H54 (cell line): ENCODE results near the gene DACT3.
A peak's percentile ranks its signal among the peaks of the same experiment; 100 is the strongest.

Experiments
- DNase-seq: peaks from one replicate; pipeline ENCODE4 v3.0.0; 2011; ENCODE audit warnings: low spot score, mixed read lengths; ENCODE audit not compliant: insufficient read length
- FAIRE-seq: peaks from 3 replicates; lab custom pipeline; 2011; peaks lifted over from hg19 to GRCh38; lab: Jason Lieb, UNC
- POLR2A ChIP-seq: IDR thresholded peaks from 2 replicates; pipeline ENCODE4 v1.6.1; 2011; ENCODE audit warnings: low read depth, mild to moderate bottlenecking, low read length

DACT3 gene

GRCh38 chr19:46661020-46661731 lies at the start of gene DACT3:
Gene DACT3 (minus strand): TSS chr19:46661182. CDS start chr19:46661064, 118 bp downstream.
- no peak for TF ChIP-seq POLR2A
- peak; percentile 89 for DNase-seq
- FAIRE-seq, result peak; percentile 94

- DNase-seq (no peak), FAIRE-seq (no peak)
Observed at GRCh38 chr19:46710687-46711086, 49.7 kb upstream of the DACT3 start.

DNA sequence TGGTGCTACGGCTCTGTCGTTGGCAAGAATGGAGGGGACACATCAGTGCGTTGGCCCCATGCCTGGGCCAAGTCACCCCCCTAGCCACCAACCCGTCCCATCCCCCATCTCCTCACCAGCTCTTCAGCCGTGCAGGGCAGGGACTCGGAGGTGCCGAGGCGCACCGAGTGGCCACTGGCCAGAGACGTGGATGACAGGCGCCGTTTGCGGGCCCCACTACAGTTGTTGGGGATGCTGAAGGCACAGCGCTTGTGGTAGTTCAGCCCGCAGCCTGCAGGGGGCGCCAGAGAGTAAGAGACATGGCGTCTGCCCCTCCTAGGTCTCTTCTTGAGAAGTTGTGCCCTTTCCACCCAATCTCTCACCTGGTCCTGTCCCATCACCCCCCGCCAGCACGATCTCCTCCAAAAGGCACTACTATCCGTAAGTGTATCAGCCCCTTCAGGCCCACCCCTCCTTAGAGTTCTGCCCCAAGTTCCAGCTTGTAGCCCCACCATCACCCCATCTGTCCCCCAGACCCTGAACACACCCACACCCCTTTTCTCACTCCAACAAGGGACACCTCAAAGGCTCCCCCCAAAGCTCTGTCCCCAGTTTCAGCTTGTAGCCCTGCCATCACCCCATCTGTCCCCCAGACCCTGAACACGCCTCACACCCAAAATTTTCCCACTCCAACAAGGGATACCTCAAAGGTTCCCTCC lies 43.5 kb upstream of the DACT3 start:
- FAIRE-seq (no peak), DNase-seq (peak; percentile 44)
- TF ChIP-seq POLR2A, result no peak

More at GRCh38 chr19:46710687-46711086, 49.7 kb upstream of the DACT3 start:
- no peak for TF ChIP-seq POLR2A

DNA sequence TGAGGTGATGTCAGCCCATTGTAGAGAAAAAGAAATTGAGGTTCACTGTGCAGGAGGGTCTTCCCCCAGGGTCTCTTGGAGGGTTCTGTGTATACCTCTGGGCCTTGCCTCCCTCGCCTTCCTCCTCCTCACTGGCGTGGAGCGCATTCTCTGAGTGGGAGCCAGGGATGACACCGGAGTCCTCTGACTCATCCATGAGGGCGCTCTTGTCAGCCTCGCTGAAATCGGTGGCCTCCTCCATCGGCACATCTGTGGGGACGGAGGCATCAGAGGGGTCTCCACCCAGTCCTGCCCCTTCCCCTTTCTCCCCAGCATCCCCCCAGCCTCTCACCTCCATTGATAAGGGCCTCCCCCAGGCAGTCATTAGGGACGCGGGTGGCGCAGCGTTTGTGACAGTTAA lies 39.7 kb upstream of the DACT3 start:
- DNase-seq, result no peak
- FAIRE-seq, result no peak
- TF ChIP-seq POLR2A, result no peak

- FAIRE-seq (no peak), DNase-seq (no peak)
- no peak for TF ChIP-seq POLR2A
Observed at GRCh38 chr19:46698395-46699321, 37.7 kb upstream of the DACT3 start.

DNA sequence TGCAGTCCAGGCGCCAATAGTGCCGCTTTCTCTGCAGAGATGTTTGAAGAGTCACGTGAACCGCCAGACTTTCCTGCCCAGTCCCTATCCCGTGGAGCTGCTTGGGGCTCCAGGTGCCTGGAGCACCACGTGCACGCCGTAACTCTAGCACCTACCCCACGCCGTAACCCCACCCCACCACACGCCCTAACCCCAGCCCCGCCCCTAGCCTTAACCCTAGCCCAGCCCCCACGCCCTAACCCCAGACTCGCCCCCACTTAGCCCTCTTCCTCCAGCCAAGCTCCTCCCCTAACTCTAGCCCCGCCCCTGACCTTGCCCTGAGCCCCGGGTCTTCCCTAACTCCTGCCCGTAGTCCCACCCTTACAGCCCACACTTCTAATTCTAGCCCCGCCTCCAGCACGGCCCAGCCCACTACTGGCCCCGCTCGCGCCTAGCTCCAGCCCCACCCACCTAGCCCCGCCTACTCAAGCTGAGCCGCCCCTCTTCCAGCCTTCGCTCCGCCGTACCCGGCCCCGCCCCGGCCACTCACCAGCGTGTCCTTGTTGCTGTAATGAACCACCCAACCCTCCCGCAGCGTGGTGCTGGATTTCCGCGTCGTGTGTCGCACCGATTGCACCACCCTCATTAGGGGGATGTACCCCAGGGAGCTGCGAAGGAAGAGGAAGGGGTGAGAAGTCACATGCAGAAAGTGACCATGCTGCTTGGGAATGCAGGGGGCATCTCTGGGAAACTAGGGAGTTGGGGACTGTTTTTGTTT lies 36.4 kb upstream of the DACT3 start:
- DNase-seq (no peak), FAIRE-seq (no peak)

GRCh38 chr19:46696866-46697203 lies 35.9 kb upstream of the DACT3 start:
- DNase-seq (no peak), FAIRE-seq (no peak)
- TF ChIP-seq POLR2A, result no peak

More for the DNA sequence above, 36.4 kb upstream of the DACT3 start:
- TF ChIP-seq POLR2A, result no peak

GRCh38 chr19:46696052-46696451 lies 35.1 kb upstream of the DACT3 start:
- FAIRE-seq (no peak), DNase-seq (no peak)
- TF ChIP-seq POLR2A, result no peak

DNA sequence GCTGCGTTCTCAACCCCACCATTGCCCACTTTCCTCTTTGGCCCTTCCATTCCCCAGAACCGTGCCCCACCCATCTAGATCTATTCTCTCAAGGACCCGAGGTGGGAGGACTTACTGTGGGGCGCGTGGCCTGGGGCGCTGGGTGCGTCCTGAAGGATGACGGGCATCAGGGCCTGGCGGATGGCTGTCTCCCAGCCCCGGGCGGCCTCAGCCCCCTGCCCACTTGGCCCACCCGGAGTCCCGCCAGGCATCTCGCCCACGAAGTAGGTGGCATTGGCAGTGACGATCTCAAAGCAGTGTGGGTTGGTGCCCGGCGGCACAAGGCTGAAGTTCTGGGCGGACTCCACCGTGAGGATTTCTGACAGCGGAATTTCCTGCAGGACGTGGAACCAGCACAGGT lies 32.8 kb upstream of the DACT3 start:
- DNase-seq, result no peak
- TF ChIP-seq POLR2A, result no peak
- no peak for FAIRE-seq

- no peak for FAIRE-seq
- TF ChIP-seq POLR2A, result no peak
- DNase-seq, result no peak
Observed at GRCh38 chr19:46692918-46693722, 32.1 kb upstream of the DACT3 start.

- FAIRE-seq (no peak), DNase-seq (no peak)
- no peak for TF ChIP-seq POLR2A
Observed at GRCh38 chr19:46691948-46692347, 31.0 kb upstream of the DACT3 start.

- TF ChIP-seq POLR2A, result no peak
- DNase-seq, result no peak
- no peak for FAIRE-seq
Observed at GRCh38 chr19:46691104-46691503, 30.1 kb upstream of the DACT3 start.
